CD4-positive, alpha-beta T cell treated with Interleukin-15 for 4 hours (primary cell): ENCODE results near the gene KIFC1.
"Not testable (repeated sequence)": the region's sequence is repeated elsewhere in the genome, so short reads cannot be mapped to it uniquely, and the experiment has no call there.

Experiments
- DNase-seq: peaks from one replicate; pipeline ENCODE4 v3.0.0-alpha.2; 2020; ENCODE audit warnings: low spot score

KIFC1 gene

GRCh38 chr6:33373960-33374910, 17.4 kb upstream of the KIFC1 start:
- DNase-seq: no peak

DNA sequence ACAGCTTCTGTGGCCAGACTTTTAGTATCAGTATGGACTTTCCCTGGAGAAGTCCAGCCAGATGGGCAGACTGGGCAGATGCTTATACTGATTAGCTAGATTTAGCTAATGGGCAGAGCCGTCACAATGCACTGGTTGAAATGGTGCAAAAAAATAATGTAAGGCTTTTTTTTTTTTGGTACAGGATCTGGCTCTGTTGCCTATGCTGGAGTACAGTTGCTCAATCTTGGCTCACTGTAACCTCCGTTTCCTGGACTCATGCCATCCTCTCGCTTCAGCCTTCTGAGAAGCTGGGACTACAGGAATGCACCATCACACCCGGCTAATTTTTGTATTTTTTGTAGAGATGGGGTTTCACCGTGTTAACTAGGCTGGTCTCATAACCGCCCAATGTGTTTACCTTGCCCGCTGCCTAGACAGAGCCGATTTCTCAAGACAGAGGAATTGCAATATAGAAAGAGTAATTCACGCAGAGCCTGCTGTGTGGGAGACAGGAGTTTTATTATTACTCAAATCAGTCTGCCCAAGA, 16.4 kb upstream of the KIFC1 start:
- no peak for DNase-seq

- DNase-seq: no peak
Observed at GRCh38 chr6:33377171-33377570, 14.5 kb upstream of the KIFC1 start.

DNA sequence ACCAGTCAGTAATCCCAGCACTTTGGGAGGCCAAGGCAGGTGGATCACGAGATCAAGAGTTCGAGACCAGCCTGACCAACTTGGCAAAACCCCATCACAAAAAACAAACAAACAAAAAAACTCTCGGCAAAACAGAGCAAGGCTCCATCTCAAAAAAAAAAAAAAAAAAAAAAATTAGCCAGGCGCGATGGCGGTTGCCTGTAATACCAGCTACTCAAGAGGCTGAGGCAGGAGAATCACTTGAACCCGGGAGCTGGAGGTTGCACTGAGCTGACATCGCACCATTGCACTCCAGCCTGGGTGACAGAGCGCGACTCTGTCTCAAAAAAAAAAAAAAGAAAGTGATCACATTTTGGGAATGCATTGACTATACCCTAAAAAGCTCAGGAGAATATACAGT, 12.4 kb upstream of the KIFC1 start:
- not testable (repeated sequence) for DNase-seq

- DNase-seq: no peak
Observed at GRCh38 chr6:33380272-33380981, 11.2 kb upstream of the KIFC1 start.

DNA sequence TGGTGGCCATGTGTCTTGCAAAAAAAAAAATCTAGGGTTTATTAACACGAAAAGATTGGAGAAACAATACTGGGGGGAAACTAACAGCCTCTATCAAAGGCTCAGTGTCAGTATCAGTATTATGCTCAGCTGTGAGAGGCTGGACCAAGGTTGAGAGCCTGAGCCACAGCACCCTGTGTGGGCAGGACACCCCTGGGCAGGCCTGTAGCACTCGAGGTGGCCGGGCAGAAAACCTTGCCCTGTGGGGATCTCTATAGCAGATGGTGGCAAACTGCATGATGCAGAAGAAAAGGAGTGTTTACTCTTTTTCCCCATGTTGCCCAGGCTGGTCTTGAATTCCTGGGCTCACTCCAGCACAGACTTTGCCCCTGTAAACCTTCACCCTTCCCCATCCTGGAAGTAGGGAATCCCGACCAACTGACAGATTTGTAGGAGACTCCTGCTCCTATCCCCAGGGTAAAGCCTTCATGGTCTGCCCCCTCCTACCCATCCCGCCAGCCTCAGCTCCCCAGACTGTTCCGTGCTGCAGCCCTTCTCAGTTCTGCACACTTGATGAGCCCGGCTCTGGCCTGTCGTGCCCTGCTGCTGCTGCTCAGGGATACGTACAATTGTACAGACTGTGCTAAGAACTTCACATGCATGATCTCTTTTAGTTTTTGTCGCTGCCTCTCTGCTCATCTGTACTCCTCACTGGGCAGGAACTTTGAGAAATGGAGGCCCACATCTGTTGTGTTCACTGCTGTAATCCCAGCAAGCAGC, 8.0 kb upstream of the KIFC1 start:
- DNase-seq: no peak

GRCh38 chr6:33384581-33385020, 7.0 kb upstream of the KIFC1 start:
- no peak for DNase-seq

DNA sequence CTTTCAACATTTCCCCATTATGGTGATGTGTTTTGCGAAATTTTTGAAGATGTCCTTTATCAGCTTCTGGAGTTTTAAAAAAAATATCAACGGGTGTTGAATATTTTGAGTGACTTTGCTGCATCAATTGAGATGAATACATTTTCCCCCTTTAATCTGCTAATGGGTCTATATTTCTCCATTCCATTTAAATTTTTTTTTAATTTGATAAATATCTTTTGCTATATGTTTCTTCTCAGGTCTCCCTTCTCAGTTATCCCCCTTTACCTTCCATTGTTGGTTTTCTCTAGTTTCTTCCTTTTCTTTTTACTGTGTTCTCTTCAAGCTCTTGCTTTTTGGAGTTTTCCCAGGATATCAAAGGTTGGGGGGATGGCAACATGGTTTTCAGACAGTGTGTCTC, 1.4 kb upstream of the KIFC1 start:
- DNase-seq: no peak

- DNase-seq: no peak
Observed at GRCh38 chr6:33390767-33391277, 801 bp upstream of the KIFC1 start.

GRCh38 chr6:33391922-33392594, 435 bp downstream of the KIFC1 start:
- no peak for DNase-seq

- DNase-seq: no peak
Observed at GRCh38 chr6:33392595-33392948, 949 bp downstream of the KIFC1 start.

- DNase-seq: no peak
Observed at GRCh38 chr6:33392979-33393378, 1.4 kb downstream of the KIFC1 start.

DNA sequence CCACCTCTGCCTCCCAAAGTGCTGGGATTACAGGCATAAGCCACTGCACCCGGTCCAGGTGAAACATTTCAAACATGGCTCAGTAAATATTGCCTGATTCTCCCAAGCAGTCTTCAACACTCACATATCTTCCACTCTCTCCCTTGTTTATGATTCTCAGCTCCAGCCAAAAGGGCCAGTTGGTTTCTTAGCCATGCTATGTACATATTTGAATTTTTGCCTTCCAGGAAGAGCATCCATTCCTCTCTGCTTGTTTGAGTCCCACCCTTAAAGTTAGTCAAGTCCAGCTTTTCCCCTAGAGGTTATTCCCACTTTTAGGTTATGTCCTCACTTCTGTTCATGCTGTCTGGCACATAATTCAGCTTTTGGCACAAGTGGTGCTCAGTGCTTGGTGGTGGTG, 5.9 kb downstream of the KIFC1 start:
- no peak for DNase-seq

- DNase-seq: not testable (repeated sequence)
Observed at GRCh38 chr6:33398601-33399000, 7.0 kb downstream of the KIFC1 start.

- not testable (repeated sequence) for DNase-seq
Observed at GRCh38 chr6:33399881-33400280, 8.3 kb downstream of the KIFC1 start.

DNA sequence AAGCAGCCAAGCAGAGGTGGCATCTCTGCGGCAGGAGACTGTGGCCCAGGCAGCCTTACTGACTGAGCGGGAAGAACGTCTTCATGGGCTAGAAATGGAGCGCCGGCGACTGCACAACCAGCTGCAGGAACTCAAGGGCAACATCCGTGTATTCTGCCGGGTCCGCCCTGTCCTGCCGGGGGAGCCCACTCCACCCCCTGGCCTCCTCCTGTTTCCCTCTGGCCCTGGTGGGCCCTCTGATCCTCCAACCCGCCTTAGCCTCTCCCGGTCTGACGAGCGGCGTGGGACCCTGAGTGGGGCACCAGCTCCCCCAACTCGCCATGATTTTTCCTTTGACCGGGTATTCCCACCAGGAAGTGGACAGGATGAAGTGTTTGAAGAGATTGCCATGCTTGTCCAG, 13.3 kb downstream of the KIFC1 start:
- no peak for DNase-seq

- DNase-seq: no peak
Observed at GRCh38 chr6:33405386-33405940, 13.8 kb downstream of the KIFC1 start.

DNA sequence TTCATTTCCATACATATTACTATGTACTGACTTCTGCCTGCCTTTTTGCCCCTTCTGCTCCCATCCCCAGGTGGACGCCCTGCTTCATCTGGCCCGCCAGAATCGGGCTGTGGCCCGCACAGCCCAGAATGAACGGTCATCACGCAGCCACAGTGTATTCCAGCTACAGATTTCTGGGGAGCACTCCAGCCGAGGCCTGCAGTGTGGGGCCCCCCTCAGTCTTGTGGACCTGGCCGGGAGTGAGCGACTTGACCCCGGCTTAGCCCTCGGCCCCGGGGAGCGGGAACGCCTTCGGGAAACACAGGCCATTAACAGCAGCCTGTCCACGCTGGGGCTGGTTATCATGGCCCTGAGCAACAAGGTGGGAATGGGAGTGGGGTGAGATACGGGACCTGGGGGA, 14.5 kb downstream of the KIFC1 start:
- no peak for DNase-seq

DNA sequence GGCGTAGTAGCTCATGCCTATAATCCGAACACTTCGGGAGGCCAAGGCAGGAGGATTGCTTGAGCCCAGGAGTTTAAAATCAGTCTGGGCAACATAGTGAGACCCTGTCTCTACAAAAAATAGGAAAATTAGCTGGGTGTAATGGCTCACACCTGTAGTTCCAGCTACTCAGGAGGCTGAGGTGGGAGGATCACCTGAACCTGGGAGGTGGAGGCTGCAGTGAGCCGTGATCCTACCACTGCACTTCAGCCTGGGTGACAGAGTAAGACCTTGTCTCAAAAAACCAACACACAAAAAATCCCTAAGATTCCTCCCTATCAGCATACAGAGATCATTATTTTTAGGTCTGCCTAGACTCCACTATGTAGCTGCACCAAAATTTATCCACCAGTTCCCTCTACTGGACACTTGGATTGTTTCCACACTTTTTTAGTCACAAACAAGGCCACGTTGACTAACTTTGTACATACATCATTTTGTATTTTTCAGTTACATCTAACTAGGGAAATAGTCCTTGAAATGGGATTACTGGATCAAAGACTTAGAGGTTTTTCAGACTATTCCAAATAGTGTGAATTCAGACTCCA, 15.6 kb downstream of the KIFC1 start:
- DNase-seq: no peak

- peak; percentile 97 for DNase-seq
Observed at GRCh38 chr6:33410050-33410710, 18.6 kb downstream of the KIFC1 start.
